Osteocyte (in vitro differentiated cells): ENCODE measurements around the gene TBPL1. TPM values are rescaled to one million over a fixed set of nuclear protein-coding genes. Genes with fewer than 3 reads are reported as not detected.
A peak's percentile ranks its signal among the peaks of the same experiment; 100 is the strongest.

Source experiments
- DNase-seq: peaks from one replicate; pipeline ENCODE4 v3.0.0; 2021; ENCODE audit warnings: mixed read lengths; ENCODE audit not compliant: unreplicated experiment; ENCODE audit errors: extremely low spot score
- H3K27ac Mint-ChIP-seq: one replicate; pipeline ENCODE4 v1.8.0; 2021; ENCODE audit warnings: mild to moderate bottlenecking, mixed read lengths; ENCODE audit not compliant: unreplicated experiment
- H3K27me3 Mint-ChIP-seq: one replicate; pipeline ENCODE4 v1.8.0; 2021; ENCODE audit warnings: mixed read lengths; ENCODE audit not compliant: unreplicated experiment
- H3K36me3 Mint-ChIP-seq: one replicate; pipeline ENCODE4 v1.8.0; 2021; ENCODE audit warnings: mixed read lengths; ENCODE audit not compliant: unreplicated experiment
- H3K4me1 Mint-ChIP-seq: one replicate; pipeline ENCODE4 v1.8.0; 2021; ENCODE audit warnings: mixed read lengths; ENCODE audit not compliant: unreplicated experiment
- H3K4me3 Mint-ChIP-seq: one replicate; pipeline ENCODE4 v1.8.0; 2021; ENCODE audit warnings: mild to moderate bottlenecking, moderate library complexity, mixed read lengths; ENCODE audit not compliant: unreplicated experiment
- H3K9me3 Mint-ChIP-seq: one replicate; pipeline ENCODE4 v1.8.0; 2021; ENCODE audit warnings: mixed read lengths; ENCODE audit not compliant: unreplicated experiment
- total RNA-seq: library from RNA; stranded (reverse); gene quantifications from 2 replicates; pipeline ENCODE4 v1.2.1, GENCODE V29; 2021
- TF ChIP-seq, protein P1 (sequence below): fragments of 200-600 bp; sonication (generic); IDR thresholded peaks from 2 replicates; pipeline ENCODE4 v1.5.0; 2021; ENCODE audit warnings: antibody characterized with exemption, mild to moderate bottlenecking, moderate library complexity

TBPL1 gene
- total RNA-seq, 1 donor from 2014 or later = 35.0 TPM

DNA sequence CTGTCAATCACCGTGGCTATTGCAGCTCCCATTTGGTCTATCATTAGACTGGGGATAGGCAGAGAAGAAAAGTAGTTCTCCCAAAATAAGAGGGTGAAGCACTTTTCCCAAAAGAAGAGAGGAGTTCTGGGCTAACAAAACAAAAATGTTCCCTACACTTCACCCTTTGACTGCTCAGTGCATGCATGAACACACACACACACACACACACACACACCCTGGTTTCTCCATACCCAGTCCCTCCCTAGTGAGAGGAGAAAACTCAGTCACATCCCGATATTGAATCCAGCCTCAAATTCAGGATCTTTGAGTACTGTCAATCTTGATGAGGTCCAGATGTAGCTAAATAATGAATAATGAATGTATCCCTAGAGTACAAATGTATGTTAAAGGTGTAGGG is 4.6 kb upstream of the TBPL1 start:
- Mint-ChIP-seq H3K27me3 (peaks cover 8% of the 10 kb centered on the region), H3K36me3 (no peaks in the 10 kb centered on the region), H3K4me1 (peaks cover 7% of the 10 kb centered on the region), H3K27ac (no peak overlapping the region), H3K9me3 (no peaks in the 10 kb centered on the region), H3K4me3 (no peak overlapping the region)
- TF ChIP-seq, protein P1, sequence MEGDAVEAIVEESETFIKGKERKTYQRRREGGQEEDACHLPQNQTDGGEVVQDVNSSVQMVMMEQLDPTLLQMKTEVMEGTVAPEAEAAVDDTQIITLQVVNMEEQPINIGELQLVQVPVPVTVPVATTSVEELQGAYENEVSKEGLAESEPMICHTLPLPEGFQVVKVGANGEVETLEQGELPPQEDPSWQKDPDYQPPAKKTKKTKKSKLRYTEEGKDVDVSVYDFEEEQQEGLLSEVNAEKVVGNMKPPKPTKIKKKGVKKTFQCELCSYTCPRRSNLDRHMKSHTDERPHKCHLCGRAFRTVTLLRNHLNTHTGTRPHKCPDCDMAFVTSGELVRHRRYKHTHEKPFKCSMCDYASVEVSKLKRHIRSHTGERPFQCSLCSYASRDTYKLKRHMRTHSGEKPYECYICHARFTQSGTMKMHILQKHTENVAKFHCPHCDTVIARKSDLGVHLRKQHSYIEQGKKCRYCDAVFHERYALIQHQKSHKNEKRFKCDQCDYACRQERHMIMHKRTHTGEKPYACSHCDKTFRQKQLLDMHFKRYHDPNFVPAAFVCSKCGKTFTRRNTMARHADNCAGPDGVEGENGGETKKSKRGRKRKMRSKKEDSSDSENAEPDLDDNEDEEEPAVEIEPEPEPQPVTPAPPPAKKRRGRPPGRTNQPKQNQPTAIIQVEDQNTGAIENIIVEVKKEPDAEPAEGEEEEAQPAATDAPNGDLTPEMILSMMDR = no peak
- DNase-seq = no peak

DNA sequence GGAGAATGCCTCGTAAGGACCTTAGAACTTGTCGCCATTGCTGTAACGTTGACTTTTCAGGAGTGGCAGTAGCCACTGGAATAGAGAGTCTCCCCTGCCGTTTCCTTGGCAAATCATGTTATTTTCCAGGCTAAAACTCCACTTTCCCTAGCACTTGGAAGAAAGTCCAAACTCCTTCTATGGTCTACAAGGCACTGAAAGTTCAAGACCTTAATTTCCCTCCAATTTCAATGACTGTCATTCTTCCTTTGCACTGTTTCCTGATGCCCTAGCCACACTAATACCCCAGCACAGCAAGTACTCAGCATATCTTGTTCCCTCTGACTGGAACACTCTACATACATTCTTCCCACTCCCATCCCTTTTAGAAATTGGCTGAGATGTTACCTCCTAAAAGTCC is 1.8 kb upstream of the TBPL1 start:
- no peak for DNase-seq
- Mint-ChIP-seq H3K27ac (peak overlapping the region; percentile 89), H3K27me3 (peaks cover 5% of the 10 kb centered on the region), H3K4me1 (peaks cover 28% of the 10 kb centered on the region), H3K4me3 (peak overlapping the region; percentile 85), H3K36me3 (peaks cover 2% of the 10 kb centered on the region), H3K9me3 (no peaks in the 10 kb centered on the region)
- TF ChIP-seq, protein P1 = no peak

DNA sequence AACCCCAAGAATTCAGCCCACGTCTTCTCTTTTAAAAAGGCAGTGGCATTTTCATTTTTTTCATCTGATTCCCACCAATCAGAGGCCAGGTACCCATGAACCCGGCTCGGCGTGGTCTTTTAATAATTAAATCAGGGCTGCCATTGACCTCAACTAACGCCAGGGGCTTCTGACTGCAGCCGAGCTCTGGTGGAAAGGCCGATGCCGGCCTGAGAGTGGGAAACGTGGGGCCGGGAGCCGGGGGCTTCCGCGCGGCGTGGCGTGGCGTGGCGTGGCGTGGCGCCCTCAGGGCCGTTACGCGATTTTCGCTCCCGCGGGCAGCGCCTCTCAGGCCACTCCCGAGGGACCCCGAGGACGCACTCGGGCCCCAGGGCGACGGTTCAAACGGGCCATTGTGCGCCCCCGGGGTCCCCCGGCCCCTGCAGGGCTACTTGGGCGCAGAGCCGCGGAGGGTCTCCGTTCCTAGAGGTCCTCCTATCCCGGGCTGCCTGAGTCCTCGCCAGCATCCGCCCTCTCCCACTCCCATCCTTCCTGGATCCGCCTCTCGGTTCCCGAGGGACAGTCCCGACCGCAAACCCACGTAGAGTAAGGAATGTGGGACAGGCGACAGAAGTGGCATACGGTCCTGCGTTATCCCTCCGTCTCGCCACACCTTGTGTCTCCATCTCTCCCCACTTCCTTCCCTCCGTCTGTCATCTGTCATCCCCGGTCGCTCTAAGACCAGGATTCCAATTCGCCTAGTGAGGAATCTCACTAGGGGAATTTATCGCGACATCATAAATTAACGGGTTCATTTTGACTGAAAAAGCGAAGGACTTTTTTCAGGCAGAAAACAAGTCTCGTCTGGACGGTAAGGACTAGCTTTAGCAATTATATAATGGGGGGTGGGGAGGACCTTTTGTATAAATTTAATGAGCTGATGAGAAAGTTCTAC is 876 bp upstream of the TBPL1 start:
- Mint-ChIP-seq H3K9me3 (no peaks in the 10 kb centered on the region), H3K4me1 (peaks cover 35% of the 10 kb centered on the region), H3K4me3 (peak overlapping the region; percentile 85), H3K36me3 (peaks cover 3% of the 10 kb centered on the region), H3K27me3 (peaks cover 3% of the 10 kb centered on the region), H3K27ac (peak overlapping the region; percentile 99)
- peak; percentile 88 for DNase-seq
- TF ChIP-seq, protein P1 = peak; percentile 53

DNA sequence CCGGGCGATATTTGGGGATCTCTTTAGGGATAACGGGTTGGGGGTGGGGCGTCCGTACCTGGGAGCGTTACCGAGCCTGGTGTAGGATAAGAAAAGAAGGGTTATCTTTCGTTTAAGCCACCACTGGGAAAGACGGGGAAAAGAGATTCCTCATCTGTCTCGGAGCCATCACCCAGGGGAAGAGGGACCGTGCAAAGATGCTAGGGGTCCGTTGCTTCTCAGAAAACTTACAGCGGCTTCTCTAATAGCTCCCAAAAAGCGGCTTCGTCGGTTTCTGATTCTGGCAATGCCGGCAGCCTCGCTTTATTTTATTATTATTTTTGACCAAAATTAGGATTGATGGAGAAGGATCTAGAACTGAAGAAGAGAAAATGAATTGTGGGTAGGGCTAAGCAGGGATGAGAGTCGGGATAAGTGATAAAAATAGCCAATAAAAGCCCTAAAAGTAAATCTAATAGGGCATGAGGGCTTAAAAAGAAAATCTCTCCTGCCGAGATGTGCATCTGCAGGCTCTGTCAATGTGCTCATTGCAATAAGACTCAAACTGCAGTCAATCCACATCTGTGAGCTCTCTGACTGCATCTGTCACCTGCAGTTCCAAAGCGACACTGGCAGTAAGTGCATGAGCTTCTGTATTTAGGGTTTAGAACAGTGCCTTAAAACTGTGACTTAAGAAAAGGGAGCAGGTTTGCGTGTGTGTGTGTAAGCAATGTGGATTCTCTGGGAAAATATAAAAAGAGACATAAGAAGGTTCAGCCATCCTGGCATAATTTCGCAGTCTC is 801 bp downstream of the TBPL1 start:
- TF ChIP-seq, protein P1 = no peak
- Mint-ChIP-seq H3K4me3 (peak overlapping the region; percentile 85), H3K36me3 (peaks cover 3% of the 10 kb centered on the region), H3K4me1 (peaks cover 44% of the 10 kb centered on the region), H3K9me3 (no peaks in the 10 kb centered on the region), H3K27me3 (no peaks in the 10 kb centered on the region), H3K27ac (peak overlapping the region; percentile 99)
- no peak for DNase-seq
